ENCODE data around the gene BBC3.
"Not testable (repeated sequence)": the region's sequence is repeated elsewhere in the genome, so short reads cannot be mapped to it uniquely, and the experiment has no call there.

The BBC3 gene

DNA sequence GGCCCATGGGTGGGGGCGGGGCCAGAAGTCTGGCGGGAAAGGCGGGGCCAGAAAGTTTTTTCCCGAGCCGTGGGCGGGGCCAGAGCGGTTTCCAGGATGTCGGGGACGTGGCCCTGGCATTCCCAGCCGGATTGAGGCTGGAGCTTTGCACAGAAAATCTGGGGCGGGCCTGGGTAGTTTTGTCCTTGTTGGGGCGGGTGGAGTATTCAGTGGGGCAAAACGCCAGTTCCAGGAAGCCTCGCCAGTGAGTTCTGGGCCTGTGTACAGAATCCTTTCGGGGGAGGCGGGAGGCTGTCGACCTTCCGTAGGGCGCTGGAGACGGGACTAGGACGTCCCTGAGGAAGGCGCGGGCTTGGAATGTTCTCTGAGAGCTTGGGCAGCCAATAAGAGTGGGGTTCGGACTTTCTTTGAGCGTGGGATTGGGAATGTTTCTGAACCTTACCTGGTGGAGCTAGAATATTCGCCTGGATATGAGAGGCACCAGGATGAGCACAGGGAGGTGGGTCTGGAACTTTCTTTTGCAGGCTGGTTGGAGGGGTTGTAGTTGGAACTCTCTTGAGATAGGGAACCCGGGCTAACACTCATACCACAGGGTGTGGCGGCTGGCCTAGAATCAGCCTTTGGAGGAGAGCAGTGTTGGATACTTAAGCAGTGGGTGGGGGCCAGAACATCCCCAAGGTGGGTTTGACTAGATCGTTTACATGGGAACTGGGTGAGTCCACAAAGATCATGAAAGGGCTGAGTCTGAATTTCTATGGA lies 26.6 kb upstream of the BBC3 start:
- no peak for DNase-seq

DNA sequence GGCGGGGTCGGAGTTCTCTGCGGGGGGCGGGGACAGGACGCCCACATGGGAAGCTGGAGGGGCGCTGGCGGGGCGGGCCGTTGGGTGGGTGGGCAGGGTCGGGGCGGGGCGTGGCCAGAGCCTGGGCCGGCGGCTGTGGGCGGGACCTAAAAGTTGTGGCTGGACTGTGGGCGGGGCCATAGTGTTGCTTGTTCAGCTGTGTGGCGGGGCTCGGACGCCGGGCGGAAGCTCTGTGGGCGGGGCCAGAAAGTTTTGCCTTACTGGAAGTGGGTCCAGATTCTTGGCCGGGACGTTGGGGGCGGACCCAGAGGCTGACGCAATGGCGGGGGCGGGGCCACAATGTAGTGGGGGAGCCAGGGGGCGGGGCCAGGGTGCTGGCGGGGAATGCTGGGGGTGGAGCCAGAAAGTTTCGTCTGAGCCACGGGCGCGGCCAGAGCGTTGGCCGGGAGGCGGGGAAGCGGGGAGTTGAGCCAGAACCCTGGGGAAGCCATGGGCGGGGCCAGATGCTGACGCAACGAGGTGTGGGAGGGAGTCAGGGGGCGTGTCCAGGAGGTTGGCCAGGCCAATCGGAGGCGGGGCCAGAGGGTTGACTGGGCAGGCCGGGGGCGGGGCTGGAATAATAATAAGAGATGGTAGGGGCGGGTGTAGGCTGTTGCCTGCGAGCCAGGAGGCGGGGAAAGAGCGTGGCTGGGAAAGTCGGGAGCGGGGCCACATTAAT lies 25.9 kb upstream of the BBC3 start:
- peak; percentile 100 for DNase-seq

DNA sequence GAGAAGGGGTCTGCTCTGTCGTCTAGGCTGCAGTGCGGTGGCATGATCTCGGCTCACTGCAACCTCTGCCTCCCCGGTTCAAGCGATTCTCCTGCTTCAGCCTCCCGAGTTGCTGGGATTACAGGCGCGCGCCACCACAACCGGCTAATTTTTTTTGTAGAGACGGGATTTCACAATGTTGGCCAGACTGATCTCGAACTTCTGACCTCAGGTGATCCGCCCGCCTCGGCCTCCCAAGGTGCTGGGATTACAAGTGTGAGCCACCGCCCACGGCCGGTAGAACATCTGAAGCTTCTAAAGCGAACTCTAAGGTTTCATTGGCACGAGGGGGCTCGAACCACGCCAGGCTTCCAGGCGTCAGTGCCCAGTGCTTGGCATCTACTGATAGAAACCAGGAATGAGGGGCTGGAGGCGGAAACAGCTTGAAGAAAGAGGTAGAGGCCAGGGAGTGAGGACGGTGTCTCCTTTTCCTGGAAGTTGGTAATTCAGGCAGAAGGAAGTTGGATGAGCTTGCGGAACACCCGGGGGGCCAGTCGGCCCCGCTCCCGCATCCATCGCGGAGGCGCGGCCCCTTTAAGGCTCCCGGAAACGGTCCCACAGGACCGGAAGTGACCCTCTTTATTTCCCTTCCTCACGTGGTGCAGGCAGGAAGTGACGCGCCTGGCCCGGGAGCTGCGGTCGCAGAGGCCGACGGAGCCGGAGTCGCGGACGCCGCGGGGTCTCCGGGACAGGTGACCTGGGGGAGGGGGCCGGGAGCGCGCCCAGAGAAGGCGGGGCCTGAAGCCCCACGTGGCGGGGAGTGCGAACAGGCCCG lies 25.1 kb upstream of the BBC3 start, which contains the start of gene CCDC9:
TSS of gene CCDC9 (plus strand) at position 647 of the 814 bp plus-strand sequence. CDS start 1,876 bp downstream, outside the sequence.
- DNase-seq: peak; percentile 99

DNA sequence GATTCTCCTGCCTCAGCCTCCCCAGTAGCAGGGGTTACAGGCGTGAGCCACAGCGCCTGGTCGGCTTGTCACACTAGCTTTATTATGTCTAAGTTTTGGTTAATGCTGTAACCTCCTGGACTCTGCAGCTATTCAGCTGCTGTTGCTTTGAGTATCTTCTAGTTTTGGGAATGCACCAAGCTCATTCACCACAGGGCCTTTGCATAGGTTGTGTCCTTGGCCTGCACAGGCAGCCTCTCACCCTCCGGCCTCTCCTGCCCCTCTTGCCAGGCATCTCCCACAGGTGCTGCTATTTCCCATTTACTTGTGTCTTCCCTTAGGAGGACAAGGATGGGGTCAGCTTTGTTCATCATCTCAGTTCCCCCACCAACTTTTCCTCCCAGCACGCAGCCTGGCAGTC lies 23.0 kb upstream of the BBC3 start:
- no peak for DNase-seq

DNA sequence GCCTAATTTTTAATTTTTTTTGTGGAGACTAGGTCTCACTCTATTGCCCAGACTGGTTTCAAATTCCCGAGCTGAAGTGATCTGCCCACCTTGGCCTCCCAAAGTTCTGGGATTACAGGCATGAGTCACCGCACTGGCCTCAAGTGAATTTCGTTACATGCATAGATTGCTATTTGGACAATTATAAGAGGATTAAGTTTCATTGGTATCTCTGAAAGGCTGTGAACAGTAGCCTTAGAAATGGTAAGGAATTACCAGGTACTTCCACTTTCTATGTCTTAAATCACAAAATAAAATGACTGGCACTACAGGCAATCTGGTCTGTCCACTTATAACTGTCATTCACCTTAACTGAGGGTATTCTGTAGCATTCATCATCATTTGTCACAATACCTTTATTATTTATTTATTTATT lies 22.5 kb upstream of the BBC3 start:
- DNase-seq: no peak

DNA sequence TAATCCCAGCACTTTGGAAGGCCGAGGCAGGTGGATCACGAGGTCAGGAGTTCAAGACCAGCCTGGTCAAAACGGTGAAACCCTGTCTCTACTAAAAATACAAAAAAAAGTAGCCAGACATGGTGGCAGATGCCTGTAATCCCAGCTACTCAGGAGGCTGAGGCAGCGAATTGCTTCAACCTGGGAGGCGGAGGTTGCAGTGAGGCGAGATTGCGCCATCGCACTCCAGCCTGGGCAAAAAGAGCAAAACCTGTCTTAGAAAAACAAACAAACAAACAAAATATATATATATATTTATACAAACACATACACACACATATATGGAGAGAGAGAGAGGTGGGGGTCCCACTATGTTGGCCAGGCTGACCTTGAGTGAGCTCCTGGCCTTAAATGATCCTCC lies 22.0 kb upstream of the BBC3 start:
- not testable (repeated sequence) for DNase-seq

DNA sequence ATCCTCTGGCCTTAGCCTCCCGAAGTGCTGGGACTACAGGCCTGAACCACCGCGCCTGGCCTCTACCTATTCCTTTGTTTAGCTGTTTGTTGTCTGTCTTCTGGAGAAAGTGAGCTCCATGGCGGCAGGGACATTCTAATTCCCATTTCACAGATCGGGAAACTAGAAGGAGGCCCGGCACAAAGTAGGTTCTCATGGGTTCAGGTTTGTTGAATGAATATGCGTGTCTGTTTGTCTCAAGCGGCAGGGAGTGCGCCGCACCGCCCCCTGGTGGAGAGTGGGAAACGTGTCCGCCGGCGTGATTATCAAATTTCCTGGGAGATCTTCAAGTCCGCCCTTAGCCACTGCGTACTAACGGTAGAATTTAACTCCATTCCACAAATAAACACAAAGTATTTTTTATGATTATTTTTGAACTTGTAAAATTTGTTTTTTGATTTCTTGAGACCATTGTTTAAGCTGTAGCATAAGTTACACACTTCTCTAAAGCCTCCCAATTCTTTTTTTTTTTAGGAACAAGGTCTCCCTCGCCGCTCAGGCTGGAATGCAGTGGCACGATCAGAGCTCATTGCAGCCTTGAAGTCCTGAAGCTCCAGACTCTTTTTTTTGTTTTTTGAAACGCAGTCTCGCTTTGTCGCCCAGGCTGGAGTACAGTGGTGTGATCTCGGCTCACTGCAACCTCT lies 16.4 kb upstream of the BBC3 start:
- DNase-seq: peak; percentile 57

DNA sequence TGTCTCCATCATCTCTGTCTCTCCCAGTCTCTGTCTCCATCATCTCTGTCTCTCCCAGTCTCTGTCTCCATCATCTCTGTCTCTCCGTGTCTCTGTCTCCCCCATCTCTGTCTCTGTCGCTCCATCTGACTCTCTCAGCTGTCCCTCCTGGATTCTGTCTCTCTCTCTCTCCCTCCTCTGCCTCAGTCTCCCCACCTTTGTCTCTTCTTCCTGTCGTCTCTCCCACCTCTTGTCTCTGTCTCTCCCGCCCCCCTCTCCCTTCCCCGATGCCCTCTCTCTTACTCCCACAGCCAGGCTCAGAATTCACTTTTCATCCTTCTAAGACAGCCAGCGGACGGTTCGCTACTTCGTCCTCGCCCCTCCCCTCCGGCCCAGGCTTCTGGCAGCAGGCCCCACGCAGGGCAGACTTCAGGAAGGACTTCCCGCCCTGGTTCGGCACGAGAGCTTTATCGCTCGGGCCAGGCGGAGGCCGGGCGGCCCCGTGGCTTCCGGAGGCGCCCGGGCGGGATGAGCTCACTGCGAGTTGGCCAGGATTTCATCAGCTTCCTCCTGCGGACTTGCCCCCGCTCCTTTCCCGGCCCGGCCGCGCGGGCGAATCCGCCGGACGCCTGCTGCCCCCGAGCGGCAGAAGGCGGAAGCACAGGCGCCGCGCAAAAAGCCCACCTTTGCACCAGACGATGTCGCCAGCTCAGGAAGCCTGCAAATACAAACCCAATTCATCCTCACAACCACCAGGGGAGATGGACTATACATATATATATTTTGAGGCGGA lies 13.0 kb upstream of the BBC3 start:
- peak; percentile 94 for DNase-seq

DNA sequence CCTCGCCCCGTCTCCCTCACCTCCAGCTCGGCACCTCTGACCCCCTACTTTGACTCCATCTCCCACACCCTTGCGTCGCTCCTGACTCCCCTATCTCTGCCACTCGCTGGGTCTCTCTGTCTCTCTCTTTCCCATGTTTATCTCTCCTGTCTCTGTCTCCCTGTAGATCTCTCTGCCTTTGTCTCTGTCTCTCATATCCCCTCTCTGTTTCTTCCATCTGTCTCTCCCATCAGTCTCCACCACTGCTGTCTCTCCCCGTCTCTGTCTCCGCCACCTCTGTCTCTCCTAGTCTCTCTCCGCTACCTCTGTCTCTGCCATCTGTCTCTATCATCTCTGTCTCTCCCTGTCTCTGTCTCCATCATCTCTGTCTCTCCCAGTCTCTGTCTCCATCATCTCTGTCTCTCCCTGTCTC lies 12.4 kb upstream of the BBC3 start:
- no peak for DNase-seq

DNA sequence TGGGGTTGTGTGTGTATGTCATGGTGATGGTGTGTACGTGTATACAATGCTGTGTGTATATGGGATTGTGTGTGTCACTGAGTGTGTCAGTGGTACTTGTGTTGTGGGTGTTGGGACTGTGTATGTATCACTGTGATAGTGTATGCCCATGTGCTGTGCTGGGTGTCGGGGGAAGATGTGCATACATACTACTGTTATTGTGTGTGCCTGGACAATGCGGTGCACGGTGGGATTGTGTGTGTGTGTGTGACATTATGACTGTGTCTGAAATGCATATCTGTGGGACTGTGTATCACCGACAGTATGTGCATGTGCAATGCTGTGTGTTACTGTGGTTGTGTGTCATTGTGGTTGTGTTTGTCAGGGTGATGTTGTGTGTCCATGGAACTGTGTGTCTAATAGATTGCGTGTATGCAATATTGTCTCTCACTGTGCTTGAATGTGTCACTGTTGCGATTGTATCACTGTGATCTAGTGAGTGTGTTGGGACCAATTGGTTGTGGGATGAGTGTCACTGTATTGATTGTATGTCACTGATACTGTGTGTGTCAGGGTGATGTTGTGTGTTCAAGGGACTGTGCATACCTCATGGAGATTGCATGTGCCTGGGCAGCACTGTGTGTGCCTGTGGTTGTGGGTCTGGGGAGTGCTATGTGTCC lies 11.0 kb upstream of the BBC3 start:
- DNase-seq: no peak

DNA sequence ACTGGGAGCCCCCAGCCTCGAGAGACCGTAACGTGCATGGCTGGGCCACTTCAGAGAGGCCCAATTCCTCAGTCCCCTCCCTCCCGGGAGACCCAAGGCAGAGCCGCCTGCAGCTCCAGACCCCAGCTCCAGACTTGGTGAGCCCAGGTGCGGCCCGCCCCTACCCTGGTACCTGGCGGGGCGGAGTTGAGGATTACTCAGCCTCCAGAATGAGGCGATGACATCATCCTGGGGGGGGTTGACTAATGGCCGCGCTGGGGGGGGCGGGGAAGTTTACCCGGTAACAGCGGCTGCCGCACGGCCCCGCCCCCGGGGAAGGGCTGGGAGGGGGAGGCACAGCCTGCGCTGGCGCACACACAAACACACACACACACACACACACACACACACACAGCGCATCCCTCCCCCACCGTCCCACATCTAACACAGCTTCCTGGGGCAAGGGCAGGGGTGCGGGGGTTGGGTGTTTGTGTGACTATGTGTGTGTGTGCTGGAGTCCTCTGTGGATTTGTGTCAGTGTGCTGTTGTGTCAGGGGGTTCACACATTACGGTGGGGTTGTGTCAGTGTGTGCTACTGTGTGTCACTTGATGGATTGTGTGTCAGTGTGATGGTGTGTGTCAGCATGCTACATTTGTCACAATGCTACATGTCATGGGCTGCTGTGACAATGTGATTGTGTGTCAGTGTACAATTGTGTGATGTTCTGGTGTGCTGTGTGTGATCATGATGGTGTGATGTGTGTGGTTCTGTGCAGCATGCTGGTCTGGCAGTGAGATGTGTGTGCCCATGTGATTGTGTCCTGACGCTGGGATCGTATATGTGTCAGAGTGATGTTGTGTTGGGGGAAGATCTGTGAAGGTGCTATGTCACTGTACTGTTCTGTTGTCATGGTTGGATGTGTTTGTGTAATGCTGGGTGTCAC lies 10.3 kb upstream of the BBC3 start:
- DNase-seq: peak; percentile 94

DNA sequence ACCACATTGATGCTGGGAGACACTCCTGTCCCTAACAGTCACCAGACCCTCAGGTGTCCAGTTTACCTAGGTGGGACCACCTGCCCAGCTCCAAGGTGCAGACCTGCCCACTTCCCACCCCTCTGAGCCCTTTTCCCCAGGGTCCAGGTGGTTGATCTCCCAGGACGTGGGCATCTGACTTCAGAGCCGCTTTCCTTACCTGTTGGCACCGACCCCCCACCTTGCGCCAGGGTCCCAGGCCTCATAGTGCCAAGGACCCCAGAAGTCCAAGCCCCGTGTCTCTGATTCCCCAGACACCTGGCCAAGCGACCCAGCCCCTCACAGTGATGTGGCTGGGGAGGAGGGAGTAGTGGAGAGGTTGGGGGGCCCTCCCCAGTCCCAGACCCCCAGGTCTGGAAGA lies 9.6 kb upstream of the BBC3 start:
- DNase-seq: no peak

DNA sequence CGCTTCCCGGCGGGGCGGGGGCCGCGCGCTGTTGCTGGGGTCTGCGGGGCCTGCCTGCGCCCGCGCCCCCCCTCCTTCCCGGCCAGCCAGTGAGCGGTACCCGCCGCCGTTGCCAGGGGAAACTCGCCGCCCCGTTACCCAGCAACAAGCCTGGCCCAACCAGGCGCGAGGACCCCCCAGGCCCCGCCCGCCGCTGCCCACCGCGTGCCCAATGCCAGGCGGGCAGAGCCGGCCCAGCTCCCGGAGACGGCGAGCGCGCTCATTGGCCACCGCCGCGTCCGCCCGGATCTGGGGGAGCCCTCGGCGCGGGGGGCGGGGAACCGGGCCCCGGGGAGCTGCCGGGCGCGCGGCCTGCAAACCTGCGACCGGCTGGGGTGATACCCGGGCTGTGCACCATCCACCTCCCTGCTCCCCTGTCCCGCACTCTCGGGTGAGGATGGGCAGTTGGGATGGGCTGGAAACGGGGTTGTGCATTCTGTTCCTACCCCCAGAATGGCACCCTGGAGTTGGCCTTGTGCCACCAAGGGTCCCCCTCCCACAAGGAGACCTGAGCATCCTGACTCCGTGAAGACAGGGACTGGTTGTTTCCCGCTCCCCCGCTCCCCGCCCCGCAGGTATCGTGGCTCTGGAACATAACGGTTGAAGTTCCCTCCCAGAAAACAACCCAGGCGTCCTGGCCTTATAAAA lies 8.8 kb upstream of the BBC3 start:
- DNase-seq: peak; percentile 79

DNA sequence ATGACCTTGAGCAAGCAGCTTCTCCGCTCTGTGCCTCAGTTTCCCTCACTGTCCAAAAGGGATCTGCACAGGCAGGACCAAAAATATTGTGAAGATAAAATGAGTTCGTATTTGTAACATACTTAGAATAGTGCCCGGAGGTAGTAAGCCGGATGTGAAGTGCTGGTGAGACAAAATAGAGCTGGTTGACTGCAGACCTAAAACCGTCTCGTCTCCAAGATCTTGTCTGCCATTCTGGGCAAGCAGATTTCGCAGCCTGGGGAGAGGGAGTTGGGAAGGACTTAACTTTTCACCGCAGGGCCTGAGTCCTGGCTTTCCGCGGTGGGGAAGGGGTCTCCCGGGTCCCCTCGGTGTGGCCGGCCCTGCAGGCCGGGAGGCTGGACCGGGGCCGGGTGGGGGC lies 8.2 kb upstream of the BBC3 start:
- no peak for DNase-seq

DNA sequence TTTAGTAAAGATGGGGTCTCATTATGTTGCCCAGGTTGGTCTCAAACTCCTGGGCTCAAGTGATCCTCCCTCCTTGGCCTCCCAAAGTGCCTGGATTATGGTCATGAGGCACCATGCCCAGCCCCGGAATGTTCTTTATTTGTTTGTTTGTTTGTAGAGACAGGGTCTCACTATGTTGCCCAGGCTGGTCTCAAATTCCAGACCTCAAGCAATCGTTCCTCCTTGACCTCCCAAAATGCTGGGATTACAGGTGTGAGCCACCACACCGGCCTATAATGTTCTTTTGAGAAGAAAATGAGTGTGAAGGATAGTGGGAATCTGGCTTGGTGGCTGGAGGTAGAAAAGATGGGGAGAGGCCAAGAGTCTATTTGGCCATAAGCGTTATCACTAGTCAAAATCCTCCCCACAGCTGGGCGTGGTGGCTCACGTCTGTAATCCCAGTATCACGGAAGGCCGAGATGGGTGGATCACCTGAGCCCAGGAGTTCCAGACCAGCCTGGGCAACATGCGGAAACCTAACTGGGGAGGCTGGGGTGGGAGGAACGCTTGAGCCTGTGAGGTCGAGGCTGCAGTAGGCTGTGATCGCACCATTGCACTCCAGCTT lies 5.2 kb upstream of the BBC3 start:
- no peak for DNase-seq

DNA sequence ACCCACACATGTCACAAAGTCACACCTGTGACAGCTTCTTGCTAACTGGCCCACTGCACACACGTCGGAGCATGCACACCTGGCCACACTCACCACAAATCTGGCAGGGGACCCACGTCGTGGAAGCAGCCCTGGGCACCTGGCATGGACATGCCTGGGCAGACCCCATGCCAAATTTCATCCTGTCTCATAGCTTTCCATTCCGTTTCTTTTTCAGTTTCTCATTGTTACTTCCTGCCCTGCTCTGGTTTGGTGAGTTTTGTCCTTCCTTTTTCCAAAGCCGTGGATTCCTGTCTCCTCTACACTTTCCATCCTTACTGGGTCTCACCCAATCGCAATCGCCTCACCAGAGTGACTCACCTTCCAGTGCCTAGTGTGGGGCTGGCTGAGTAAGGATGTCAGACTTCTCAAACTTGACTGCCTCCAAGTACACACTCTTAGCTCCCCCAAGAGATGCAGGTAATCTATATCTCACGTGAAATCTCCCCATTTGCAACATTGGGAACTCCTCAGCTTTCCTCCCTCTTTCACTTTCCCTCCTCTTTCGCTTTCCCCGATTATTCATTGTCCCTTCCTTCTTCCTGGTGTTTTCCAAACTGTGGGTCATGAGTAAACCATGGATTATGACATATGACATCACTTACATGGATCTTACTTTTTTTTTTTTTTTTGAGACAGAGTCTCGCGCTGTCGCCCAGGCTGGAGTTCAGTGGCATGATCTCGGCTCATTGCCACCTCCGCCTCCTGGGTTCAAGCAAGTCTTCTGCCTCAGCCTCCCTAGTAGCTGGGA lies 1.6 kb upstream of the BBC3 start:
- DNase-seq: no peak

DNA sequence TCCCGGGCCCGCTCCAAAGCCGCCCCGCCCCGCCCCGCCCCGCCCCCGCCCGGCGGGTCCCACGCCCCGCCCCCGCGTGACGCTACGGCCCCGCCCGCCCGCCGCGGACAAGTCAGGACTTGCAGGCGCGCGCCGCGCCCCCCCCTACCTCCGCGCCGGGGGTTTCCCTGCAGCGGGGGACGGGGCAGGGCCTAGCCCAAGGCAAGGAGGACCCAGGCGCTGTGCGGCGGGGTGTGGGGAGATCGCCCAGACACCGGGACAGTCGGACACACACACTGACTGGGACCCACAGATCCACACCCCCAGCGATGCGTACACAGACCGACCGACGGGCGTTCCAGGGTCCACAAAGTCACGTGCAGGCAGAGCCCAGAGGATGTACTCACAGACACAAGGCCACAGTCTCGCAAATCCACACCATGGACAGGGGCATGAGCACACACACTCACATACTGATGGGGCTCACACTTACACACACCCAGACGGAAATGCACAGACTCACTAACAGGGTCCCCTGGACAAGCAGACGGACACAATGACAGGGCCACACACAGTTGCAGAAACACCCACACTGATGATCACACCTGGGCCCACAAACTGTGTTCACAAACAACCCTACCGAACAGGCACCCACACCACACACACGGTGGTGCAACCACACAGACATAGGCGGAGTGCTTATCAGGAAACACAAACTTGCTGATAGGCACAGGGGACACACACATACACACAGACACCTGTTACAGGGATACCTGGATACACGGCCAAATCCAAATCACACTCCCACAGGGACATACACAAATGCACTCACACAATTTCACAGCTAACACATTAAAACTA lies 436 bp upstream of the BBC3 start:
- DNase-seq: peak; percentile 83

Data from NCI-H146 (cell line).